ENCODE data around the gene FAM89B.

DNA sequence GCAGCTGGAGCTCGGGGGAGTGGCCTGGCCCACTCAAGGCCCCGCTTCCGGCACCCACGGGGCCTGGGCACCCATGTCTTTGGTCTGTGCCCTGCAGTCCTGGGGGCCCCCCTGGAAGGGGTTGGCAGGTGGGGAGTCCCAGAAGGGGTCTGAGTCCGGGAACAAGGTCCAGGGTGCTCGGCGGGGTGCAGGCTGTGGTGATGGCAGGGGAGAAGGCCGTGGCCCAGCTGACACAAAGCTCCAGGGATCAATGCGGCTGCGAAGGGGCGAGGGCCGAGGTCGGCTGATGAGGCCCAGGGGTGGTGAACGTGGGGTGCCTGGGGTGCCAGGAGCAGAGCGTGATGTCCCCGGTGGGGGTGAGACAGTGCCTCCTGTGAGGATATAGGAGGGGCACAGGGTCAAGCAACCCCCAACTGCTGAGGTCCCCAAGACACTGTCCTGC is 25.9 kb downstream of the FAM89B start:
- TF ChIP-seq, protein P1, sequence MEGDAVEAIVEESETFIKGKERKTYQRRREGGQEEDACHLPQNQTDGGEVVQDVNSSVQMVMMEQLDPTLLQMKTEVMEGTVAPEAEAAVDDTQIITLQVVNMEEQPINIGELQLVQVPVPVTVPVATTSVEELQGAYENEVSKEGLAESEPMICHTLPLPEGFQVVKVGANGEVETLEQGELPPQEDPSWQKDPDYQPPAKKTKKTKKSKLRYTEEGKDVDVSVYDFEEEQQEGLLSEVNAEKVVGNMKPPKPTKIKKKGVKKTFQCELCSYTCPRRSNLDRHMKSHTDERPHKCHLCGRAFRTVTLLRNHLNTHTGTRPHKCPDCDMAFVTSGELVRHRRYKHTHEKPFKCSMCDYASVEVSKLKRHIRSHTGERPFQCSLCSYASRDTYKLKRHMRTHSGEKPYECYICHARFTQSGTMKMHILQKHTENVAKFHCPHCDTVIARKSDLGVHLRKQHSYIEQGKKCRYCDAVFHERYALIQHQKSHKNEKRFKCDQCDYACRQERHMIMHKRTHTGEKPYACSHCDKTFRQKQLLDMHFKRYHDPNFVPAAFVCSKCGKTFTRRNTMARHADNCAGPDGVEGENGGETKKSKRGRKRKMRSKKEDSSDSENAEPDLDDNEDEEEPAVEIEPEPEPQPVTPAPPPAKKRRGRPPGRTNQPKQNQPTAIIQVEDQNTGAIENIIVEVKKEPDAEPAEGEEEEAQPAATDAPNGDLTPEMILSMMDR (IDR thresholded peaks at IDR 0.05; ENCODE audit: low read depth, low read length), result no peak
- TF ChIP-seq POLR2A (IDR thresholded peaks at IDR 0.05; ENCODE audit: extremely low read depth, insufficient read length) (no peak), MYC (IDR thresholded peaks at IDR 0.05; ENCODE audit: low read depth, low read length) (no peak)

All from NB4 (cell line).